GM19099 (cell line): ENCODE measurements around the gene CTRL.

Source experiments
- POLR2A ChIP-seq: IDR thresholded peaks from 3 replicates; pipeline ENCODE4 v1.6.1; 2011; ENCODE audit warnings: low read depth; ENCODE audit not compliant: insufficient read length; ENCODE audit errors: extremely low read depth

Gene CTRL

GRCh38 chr16:67946966-67947558 lies 15.4 kb upstream of the CTRL start:
- peak; percentile 26 for TF ChIP-seq POLR2A

GRCh38 chr16:67946128-67946569 lies 14.5 kb upstream of the CTRL start:
- no peak for TF ChIP-seq POLR2A

GRCh38 chr16:67945392-67945933 lies 13.8 kb upstream of the CTRL start:
- TF ChIP-seq POLR2A, result no peak

GRCh38 chr16:67944690-67945391 lies 13.2 kb upstream of the CTRL start:
- TF ChIP-seq POLR2A, result no peak

- no peak for TF ChIP-seq POLR2A
These were observed 12.2 kb upstream of the CTRL start, which contains the start of gene LCAT for GRCh38 chr16:67943619-67944504. Gene LCAT (minus strand): TSS chr16:67944120. CDS start chr16:67944101, 19 bp downstream.

GRCh38 chr16:67943256-67943618 lies 11.6 kb upstream of the CTRL start:
- no peak for TF ChIP-seq POLR2A

- no peak for TF ChIP-seq POLR2A
These were observed 11.0 kb upstream of the CTRL start for GRCh38 chr16:67942510-67943255.

- no peak for TF ChIP-seq POLR2A
These were observed 10.5 kb upstream of the CTRL start for GRCh38 chr16:67942200-67942509.

GRCh38 chr16:67941469-67942199 lies 10.0 kb upstream of the CTRL start:
- TF ChIP-seq POLR2A, result no peak

- no peak for TF ChIP-seq POLR2A
These were observed 8.9 kb upstream of the CTRL start for GRCh38 chr16:67940446-67941089.

- TF ChIP-seq POLR2A, result no peak
These were observed 8.1 kb upstream of the CTRL start for GRCh38 chr16:67939507-67940445.

GRCh38 chr16:67936880-67937605 lies 5.4 kb upstream of the CTRL start:
- no peak for TF ChIP-seq POLR2A
